Lung (tissue), 12 donors: Measurements from ENCODE around the gene TBKBP1. TPM values are rescaled to one million over a fixed set of nuclear protein-coding genes. Genes with fewer than 3 reads are reported as not detected.

Source experiments
- ATAC-seq: fragments of 200-7000 bp; cut with Tn5 transposase; one replicate; pipeline ENCODE4 v1.9.1; 2020; ENCODE audit warnings: moderate number of reproducible peaks; ENCODE audit not compliant: insufficient read depth, low FRiP score
- DNase-seq, 3 donors: peaks; one replicate each; pipeline ENCODE4 v3.0.0-alpha.2; 2013 to 2017
- H3K27ac ChIP-seq, 2 donors: one replicate each; pipeline ENCODE4 v1.5.1; 2013; ENCODE audit warnings: mild to moderate bottlenecking in 2 of 2, moderate library complexity in 2 of 2, control low read depth in 1 of 2, inconsistent platforms in 1 of 2, low read depth in 1 of 2, low read length in 1 of 2
- H3K27me3 ChIP-seq, 3 donors: one replicate each; pipeline ENCODE4 v1.5.1; 2013; ENCODE audit warnings: low read length in 2 of 3; ENCODE audit not compliant: control insufficient read depth in 3 of 3, insufficient read depth in 3 of 3
- H3K36me3 ChIP-seq, 4 donors: one replicate each; pipeline ENCODE4 v1.5.1; 2013; ENCODE audit warnings: low read length in 4 of 4, mild to moderate bottlenecking in 1 of 4, moderate library complexity in 1 of 4; ENCODE audit not compliant: control insufficient read depth in 4 of 4, insufficient read depth in 4 of 4
- H3K4me1 ChIP-seq, 5 donors: one replicate each; pipeline ENCODE4 v1.5.1; 2013; ENCODE audit warnings: low read length in 5 of 5, mild to moderate bottlenecking in 2 of 5, moderate library complexity in 1 of 5; ENCODE audit not compliant: control insufficient read depth in 5 of 5, insufficient read depth in 5 of 5
- H3K4me3 ChIP-seq: one replicate; pipeline ENCODE4 v1.5.1; 2013; ENCODE audit warnings: mild to moderate bottlenecking, control low read depth, moderate library complexity
- H3K9ac ChIP-seq, 2 donors: one replicate each; pipeline ENCODE4 v1.5.1; 2013; ENCODE audit warnings: low read length in 2 of 2, control low read depth in 1 of 2; ENCODE audit not compliant: insufficient read depth in 1 of 2
- H3K9me3 ChIP-seq, 4 donors: one replicate each; pipeline ENCODE4 v1.5.1; 2013; ENCODE audit warnings: low read length in 3 of 4, mild to moderate bottlenecking in 1 of 4, moderate library complexity in 1 of 4; ENCODE audit not compliant: control insufficient read depth in 4 of 4, insufficient read depth in 3 of 4
- WGBS, 2 donors: extraction: QIAGEN DNeasy Blood & Tissue Kit; methylation state at CpG; one replicate each; pipeline ENCODE4 v1.1.7; 2013; 5-methylcytosine and 5-hydroxymethylcytosine counted together
- polyA plus RNA-seq, 2 donors: library from polyadenylated mRNA; stranded (reverse); fragments of 200-250 nt; gene quantifications; one replicate each; pipeline ENCODE4 v1.2.1, GENCODE V29; 2013
- total RNA-seq, 2 donors: library from RNA; depleted of rRNA in 1 of 2; stranded (reverse); fragments of >200 nt in 1 of 2; gene quantifications; one replicate each; pipeline ENCODE4 v1.2.1, GENCODE V29; 2014 to 2021
- TF ChIP-seq, protein P1 (sequence below): IDR thresholded peaks from 2 replicates; pipeline ENCODE4 v1.5.1; 2012; ENCODE audit warnings: mild to moderate bottlenecking; ENCODE audit errors: control extremely low read depth, extremely low read depth
- donor health status: control.
- donor health status: control.
- donor health status: Bipolar disorder and iron deficiency.
- donor health status: healthy.
- donor health status: DM: yes; HTN: yes; CAD: no.

The TBKBP1 gene
- total and polyA plus RNA-seq, 4 donors = 9.0 to 14.0 (median 12.1) TPM

DNA sequence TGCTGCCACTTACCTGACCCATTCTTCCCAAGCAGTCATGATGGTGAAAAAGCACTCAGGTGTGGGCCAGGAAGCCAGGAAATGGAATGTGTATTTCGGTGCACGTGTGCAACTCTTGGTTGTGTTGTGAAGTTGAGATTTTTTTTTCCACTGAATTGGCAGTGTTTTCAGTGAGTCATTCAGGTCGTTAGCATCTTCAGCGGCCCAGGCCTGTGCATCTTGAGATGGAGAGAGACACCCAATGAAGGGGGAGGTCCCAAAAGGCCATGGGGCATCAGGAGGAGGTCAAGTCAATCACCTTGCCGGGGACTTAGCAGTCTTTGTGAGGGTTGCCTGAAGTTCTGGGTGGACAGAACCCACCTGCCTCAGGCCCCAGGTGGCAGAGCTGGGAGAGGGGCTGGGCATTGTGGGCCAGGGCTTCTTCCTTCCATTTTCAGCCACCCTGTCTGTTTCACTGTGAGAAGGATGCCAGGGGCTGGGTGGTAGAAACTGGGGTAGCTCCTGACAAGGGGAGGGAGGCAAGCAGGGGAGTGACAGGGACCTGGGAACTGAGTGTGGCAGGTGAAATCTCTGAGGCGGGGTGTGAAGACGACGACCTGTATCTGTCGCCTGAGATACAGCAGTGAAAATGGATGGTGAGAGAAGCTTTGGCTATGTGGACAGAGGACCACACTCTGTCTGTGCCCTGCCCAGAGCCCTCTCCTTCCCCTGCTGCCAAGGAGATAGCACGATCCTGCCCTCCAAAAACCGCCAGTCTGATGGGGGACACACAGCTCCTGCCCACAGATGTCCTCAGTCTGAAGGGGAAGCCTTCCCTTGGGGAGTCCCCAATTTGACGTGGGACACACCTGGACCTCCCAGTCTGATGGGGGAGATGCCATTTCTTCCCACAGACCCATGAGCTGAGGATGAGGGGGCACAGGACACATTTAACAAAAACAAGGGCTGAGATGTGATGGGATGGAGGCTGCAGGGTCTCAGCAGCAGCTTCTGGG lies 11.9 kb downstream of the TBKBP1 start:
- H3K4me1 ChIP-seq = peaks cover 0 to 10% (median 5%) of the 10 kb centered on the region in 5 donors
- DNase-seq = no peak

DNA sequence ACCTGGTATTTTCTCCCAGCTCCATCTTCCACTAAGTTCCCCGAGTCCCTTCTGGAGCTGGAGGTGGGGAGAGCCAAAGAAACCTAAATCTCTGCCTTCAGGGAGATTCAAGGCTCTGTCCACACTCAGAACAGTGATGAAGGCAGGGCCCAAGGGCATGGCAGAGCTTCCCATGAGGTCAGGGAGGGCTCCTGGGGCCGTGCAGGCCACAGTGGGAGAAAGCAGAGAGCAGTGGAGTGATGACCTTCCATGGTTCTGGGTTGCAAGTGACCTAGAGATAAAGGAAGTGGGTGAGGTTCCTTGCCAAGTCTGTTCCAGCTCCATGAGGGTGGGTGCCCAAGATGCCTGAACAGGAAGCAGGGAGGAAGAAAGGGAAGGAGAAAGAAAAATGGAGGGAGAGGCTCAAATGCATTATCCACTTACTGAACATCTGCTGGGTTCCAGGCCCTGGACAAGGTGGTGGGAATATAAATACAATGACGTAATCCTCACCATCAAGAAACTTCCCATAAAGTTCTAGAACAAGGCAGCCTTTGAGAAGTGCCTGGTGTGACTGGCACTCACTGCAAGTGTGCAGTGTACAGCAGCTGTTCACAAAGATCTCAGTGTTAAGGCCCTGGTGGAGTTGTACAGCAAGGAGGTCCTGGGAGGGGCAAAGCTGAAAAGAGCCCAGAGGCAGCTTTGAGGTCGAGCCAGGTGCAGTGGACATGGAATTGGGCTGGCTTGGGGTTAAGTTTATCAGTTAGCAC lies 13.3 kb downstream of the TBKBP1 start:
- TF ChIP-seq, protein P1, sequence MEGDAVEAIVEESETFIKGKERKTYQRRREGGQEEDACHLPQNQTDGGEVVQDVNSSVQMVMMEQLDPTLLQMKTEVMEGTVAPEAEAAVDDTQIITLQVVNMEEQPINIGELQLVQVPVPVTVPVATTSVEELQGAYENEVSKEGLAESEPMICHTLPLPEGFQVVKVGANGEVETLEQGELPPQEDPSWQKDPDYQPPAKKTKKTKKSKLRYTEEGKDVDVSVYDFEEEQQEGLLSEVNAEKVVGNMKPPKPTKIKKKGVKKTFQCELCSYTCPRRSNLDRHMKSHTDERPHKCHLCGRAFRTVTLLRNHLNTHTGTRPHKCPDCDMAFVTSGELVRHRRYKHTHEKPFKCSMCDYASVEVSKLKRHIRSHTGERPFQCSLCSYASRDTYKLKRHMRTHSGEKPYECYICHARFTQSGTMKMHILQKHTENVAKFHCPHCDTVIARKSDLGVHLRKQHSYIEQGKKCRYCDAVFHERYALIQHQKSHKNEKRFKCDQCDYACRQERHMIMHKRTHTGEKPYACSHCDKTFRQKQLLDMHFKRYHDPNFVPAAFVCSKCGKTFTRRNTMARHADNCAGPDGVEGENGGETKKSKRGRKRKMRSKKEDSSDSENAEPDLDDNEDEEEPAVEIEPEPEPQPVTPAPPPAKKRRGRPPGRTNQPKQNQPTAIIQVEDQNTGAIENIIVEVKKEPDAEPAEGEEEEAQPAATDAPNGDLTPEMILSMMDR = no peak
- 75 to 76% methylated on average over 4 of the region's 4 CpGs for WGBS, 2 donors
- Histone ChIP-seq H3K4me3 (no peak overlapping the region), H3K9ac (no peak overlapping the region), H3K9me3 (no peaks in the 10 kb centered on the region), H3K36me3 (peaks cover 0 to 23% (median 14%) of the 10 kb centered on the region in 4 donors), H3K27me3 (no peaks in the 10 kb centered on the region), H3K27ac (no peak overlapping the region), H3K4me1 (peaks cover 0 to 10% (median 5%) of the 10 kb centered on the region in 5 donors)
- ATAC-seq = no peak
- peak in 2 of 3 donors; percentile 48 to 56 for DNase-seq

More for the DNA sequence above, 11.9 kb downstream of the TBKBP1 start:
- H3K9me3 ChIP-seq = no peaks in the 10 kb centered on the region
- H3K9ac ChIP-seq = no peak overlapping the region
- H3K27me3 ChIP-seq = no peaks in the 10 kb centered on the region
- H3K36me3 ChIP-seq = peaks cover 0 to 26% (median 17%) of the 10 kb centered on the region in 4 donors
- WGBS, 2 donors = 62 to 65% methylated on average over 12 of the region's 12 CpGs
- no peak for ATAC-seq
- H3K4me3 ChIP-seq = no peak overlapping the region
- no peak overlapping the region for H3K27ac ChIP-seq
- TF ChIP-seq, protein P1 = no peak

DNA sequence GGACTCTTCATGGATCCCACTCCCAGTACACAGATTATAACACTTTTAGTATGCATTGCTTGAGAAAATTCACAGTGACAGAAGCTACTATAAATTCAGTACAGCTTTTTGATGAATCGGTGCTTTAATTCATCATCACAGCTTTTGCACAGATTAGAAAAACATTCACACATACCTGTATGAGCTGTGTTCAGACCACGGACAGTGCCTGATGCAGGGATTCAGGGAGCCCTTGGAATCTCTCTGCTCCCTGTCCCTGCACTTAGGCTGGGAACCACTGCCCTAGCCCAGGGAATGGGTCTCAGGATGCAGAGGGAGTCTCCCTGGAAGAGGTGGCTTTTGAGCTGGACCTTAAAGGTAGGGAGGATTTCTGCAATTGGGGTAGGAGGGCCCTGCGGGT lies 13.9 kb downstream of the TBKBP1 start:
- DNase-seq (no peak), ATAC-seq (no peak)
- H3K9ac ChIP-seq = no peak overlapping the region
- H3K27me3 ChIP-seq = no peaks in the 10 kb centered on the region
- WGBS, 2 donors = 90 to 94% methylated on average over 3 of the region's 3 CpGs
- H3K4me3 ChIP-seq = no peak overlapping the region
- H3K4me1 ChIP-seq = peaks cover 0 to 10% (median 5%) of the 10 kb centered on the region in 5 donors
- H3K9me3 ChIP-seq = no peaks in the 10 kb centered on the region
- TF ChIP-seq, protein P1 = no peak
- H3K27ac ChIP-seq = no peak overlapping the region
- H3K36me3 ChIP-seq = peaks cover 0 to 21% (median 14%) of the 10 kb centered on the region in 4 donors
